AG09319 (cell line): ENCODE data around the gene CD74.
"Not testable (repeated sequence)": the region's sequence is repeated elsewhere in the genome, so short reads cannot be mapped to it uniquely, and the experiment has no call there.

Source experiments
- DNase-seq: peaks from one replicate; pipeline ENCODE4 v3.0.0-alpha.2; 2010; ENCODE audit warnings: low read depth; ENCODE audit errors: extremely low read depth
- CTCF ChIP-seq: IDR thresholded peaks from 2 replicates; pipeline ENCODE4 v1.5.1; 2011; ENCODE audit warnings: low read depth, mild to moderate bottlenecking, inconsistent platforms, low read length, moderate library complexity

CD74 gene

GRCh38 chr5:150428978-150429377 is 16.3 kb upstream of the CD74 start:
- DNase-seq, result no peak
- TF ChIP-seq CTCF, result no peak

DNA sequence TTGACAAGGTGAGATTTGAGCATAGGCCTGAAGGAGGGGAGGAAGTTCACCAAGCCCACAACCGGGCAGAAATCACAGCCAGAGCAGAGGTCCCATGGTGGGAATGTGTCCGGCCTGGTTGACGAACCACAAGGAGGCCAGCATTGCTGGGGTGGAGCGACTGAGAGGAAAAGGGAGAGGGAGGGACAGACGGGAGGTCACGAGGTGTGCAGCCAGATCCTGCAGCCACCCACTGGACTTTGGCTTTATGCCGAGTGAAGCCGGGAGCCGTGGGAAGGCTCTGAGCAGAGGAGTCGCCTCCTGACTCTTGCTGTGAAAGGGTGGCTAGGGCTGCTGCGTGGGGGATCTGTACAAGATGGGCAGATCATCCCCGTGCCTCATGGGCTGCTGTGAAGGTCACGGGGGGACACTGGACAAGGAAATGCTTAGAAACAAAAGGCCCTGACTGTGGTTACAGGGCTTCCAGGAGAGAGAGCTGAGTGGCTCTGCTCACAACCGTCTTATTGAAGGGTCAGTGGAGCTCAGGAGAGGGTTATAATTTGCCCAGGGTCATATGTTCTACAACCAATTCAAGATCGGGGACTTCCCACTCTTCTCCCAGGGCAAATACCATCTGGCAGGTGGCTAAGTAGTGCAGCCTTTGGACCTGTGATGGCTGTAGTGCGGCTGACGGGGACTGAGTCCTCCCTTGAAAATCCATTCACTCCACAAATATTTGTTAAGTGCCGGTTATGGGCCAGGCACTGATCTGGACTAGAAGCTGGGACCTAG is 15.6 kb upstream of the CD74 start:
- no peak for TF ChIP-seq CTCF
- no peak for DNase-seq

GRCh38 chr5:150426165-150426564 is 13.5 kb upstream of the CD74 start:
- DNase-seq, result not testable (repeated sequence)

DNA sequence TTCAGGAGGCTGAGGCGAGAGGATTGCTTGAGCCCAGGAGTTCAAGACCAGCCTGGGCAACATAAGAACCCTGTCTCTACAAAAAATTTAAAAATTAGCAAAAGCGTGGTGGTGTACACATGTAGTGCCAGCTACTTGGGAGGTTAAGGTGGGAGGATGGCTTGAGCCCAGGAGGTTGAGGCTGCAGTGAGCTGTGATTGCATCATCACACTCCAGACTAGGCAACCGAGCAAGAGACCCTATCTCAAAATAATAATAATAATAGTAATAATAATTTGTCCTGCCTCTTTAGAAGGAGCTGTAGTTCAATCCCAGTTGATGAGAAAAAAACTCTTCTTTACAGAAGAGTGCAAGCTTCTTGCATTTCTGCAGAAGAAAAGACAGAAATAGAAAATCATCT is 10.0 kb upstream of the CD74 start:
- no peak for TF ChIP-seq CTCF
- DNase-seq, result no peak

- TF ChIP-seq CTCF, result no peak
Observed at GRCh38 chr5:150422075-150422474, 9.4 kb upstream of the CD74 start.

GRCh38 chr5:150419630-150420270 is 7.0 kb upstream of the CD74 start:
- no peak for DNase-seq
- TF ChIP-seq CTCF, result no peak

More at GRCh38 chr5:150422075-150422474, 9.4 kb upstream of the CD74 start:
- DNase-seq, result no peak

DNA sequence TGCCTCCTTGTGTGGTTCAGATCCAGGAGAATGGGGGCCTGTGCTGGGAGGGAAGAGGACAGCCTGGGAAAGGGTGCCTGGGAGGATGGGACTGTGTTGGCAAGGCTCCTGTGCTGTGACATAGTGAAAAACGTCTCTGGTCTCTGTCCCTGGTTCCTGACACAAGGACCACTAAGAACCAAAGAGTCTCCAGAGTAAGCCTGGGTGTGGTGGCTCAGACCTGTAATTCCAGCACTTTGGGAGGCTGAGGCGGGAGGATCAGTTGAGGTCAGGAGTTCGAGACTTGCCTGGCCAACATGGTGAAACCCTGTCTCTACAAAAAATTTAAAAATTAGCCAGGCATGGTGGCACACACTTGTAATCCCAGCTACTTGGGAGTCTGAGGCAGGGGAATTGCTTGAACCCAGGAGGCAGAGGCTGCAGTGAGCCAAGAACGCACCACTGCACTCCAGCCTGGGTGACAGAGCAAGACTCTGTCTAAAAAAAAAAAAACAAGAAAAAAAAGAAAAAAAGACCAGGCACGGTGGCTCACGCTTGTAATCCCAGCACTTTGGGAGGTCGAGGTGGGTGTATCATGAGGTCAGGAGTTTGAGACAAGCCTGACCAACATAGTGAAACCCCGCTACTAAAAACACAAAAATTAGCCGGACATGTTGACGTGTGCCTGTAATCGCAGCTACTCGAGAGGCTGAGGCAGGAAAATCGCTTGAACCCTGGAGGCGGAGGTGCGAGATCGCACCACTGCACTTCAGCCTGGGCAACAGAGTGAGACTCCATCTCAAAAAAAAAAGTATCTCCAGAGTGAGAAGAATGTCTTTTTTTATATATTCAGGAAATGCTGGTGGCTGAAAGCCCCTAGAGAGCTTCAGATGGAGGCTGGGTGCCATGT is 1.4 kb upstream of the CD74 start:
- DNase-seq, result not testable (repeated sequence)
